ENCODE results near the gene CDC42BPA.

The CDC42BPA gene

GRCh38 chr1:226995365-226996332, 322.6 kb downstream of the CDC42BPA start:
- no peak for DNase-seq (ENCODE audit: low read depth, low spot score)

GRCh38 chr1:226994586-226995364, 323.5 kb downstream of the CDC42BPA start:
- no peak for DNase-seq (ENCODE audit: low read depth, low spot score)

- DNase-seq (ENCODE audit: low read depth, low spot score), result no peak
Observed at GRCh38 chr1:226993814-226994585, 324.3 kb downstream of the CDC42BPA start.

GRCh38 chr1:226991920-226992319, 326.4 kb downstream of the CDC42BPA start:
- DNase-seq (ENCODE audit: low read depth, low spot score), result no peak

DNA sequence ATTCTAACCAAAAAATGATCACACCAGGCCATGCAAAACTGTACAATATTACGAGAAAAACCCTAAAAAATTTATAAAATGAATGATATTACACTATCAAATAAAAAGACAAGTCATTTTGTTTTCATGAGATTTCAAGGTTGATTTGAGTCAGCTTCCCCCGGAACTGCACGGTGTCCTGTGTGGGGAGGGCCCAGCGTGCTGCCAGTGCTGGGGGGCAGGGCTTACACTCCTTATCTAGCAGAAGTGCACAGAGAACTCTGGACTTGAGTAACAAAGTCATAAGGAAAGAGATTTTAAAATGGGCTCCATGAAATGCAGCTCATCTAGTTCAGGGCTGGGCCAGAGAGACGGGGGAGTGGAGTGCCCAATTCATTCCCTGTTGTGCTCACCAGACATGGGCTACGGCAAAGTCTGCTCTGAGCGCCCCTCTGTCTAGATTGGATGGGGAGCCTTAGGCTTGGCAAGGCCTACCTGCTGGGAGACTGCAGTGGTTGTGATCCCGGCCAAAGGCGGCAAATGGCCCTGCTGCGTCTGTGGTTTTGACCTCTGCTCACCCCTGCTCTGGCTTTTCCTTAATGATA, 328.1 kb downstream of the CDC42BPA start:
- no peak for DNase-seq (ENCODE audit: low read depth, low spot score)

- no peak for DNase-seq (ENCODE audit: low read depth, low spot score)
Observed at GRCh38 chr1:226989085-226989920, 329.0 kb downstream of the CDC42BPA start.

- DNase-seq (ENCODE audit: low read depth, low spot score), result no peak
Observed at GRCh38 chr1:226988334-226988666, 330.0 kb downstream of the CDC42BPA start.

DNA sequence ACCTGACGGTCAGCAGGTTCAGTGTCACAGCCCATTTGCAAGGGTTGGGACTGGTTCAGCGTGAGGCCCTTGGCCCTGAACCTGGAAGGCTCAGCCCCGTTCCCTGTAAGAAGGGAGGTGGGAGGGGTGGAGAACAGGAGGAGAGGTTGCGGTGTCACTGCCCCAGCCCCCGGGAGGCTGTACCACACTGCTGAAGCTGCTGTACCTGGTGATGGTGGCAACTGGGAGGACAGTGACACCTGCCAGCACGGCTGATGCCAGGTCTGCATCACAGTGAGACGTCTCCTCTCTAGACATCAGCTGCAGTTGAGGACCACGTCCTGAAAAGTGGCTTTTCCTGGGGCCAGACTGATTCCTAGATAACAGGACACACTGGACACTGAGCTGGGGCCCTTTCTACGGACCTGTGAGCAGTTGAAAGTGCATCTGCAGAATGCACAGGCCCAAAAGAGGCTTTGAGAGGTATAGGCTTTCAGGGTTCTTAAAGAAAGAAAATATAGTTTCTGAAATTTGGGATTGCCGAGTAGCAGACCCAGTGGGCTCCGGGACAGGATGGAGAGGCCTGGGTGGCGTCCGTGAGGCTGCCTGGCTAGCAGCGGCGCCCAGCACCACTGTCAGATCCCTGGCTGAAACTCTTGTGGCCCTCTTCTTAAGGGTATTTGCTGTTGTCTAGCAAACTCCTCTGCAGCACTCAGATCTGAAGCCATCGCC, 330.5 kb downstream of the CDC42BPA start:
- no peak for DNase-seq (ENCODE audit: low read depth, low spot score)

DNA sequence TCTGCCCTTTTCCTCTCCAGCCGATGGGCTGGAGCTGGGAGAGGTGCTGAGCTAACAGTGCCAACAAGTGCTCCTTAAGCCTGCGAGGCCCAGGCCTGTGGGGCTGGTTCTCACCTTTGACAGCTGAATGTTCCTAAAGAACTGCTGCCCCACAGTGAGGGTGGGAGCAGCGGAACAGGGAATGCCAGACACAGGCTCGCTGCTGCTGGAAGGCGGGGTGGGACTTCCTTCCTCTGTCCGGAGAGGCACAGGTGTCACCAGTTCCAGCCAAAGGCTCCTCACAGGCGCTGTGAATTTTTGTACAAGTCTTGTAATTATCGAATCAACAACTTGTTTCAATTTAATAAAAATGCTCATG, 331.1 kb downstream of the CDC42BPA start:
- DNase-seq (ENCODE audit: low read depth, low spot score), result no peak

GRCh38 chr1:226986496-226987178, 331.7 kb downstream of the CDC42BPA start:
- DNase-seq (ENCODE audit: low read depth, low spot score), result no peak

- no peak for DNase-seq (ENCODE audit: low read depth, low spot score)
Observed at GRCh38 chr1:226985839-226986463, 332.3 kb downstream of the CDC42BPA start.

GRCh38 chr1:226985239-226985838, 333.0 kb downstream of the CDC42BPA start:
- DNase-seq (ENCODE audit: low read depth, low spot score), result no peak

DNA sequence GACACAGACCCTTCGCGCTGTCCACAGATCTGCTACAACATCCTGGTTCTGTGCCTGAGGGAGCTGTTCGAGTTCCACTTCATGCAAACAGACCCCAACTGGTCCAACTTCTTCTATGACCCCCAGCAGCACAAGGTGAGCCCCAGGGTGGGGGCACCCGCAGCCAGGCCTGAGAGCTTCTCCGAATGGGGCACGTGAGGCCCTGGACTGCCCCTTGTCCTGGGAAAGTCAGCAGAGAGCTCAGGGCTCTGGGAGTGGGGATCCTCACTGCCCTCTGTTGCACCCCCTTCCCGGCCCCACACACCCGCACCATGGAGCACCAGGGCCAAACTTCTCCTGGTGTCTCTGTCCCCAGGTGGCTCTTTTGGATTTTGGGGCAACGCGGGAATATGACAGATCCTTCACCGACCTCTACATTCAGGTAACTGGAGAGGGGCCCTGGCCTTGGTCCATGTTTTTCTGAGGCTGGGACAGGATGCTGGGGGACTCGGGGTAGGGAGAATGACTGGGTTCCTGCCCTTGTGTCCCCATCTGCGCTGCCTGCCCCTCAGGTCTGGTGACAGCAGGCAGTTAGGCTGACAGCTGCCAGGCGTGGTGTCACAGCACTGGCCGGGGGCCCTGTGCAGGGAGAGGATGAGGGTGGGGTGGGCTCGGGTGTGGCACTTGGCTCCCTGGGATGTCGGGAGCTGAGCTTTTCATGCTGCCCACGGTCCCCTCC, 333.6 kb downstream of the CDC42BPA start:
- DNase-seq (ENCODE audit: low read depth, low spot score), result no peak

DNA sequence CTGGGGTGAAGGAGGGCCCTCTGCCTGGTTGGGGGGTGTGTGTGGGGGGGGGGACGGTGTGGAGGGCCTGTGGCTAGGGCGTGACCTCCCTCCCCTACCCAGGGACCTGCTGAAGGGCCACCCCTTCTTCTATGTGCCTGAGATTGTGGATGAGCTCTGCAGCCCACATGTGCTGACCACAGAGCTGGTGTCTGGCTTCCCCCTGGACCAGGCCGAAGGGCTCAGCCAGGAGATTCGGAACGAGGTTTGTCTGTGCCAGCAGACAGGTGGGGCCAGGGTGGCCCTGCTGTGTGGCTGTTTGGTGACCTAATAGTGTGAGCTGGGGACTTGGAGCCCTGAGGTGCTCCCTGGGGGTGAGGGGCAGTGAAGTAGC, 334.3 kb downstream of the CDC42BPA start:
- no peak for DNase-seq (ENCODE audit: low read depth, low spot score)

- DNase-seq (ENCODE audit: low read depth, low spot score), result no peak
Observed at GRCh38 chr1:226983247-226983991, 334.9 kb downstream of the CDC42BPA start.

DNA sequence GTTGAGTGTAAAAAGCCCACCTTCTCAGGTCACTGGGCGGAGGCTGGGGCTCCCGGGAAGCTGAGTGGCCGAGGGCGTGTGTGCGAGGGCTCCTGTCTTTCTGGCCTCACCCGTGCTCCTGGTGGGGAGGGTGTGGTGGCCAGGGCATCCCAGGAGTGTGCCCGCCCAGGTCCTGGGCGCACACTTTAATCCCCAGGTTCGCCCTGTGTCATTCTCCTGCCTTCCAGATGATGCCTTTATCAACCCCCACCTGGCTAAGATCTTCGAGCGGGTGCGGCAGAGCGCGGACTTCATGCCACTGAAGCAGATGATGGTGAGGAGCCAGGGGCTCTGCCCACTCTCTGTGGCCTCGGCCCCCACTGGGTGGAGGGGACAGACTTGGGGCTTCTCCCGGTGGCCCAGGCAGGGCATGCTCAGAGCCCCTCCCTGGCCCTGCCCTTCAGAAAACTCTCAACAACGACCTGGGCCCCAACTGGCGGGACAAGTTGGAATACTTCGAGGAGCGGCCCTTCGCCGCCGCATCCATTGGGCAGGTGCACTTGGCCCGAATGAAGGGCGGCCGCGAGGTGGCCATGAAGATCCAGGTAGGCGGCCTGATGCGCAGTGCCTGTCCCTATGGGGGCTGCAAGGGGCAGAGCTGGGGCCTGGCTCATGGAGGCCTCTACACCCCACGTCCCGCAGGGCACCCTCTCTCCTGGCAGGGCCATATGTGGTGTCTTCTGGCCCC, 335.7 kb downstream of the CDC42BPA start:
- DNase-seq (ENCODE audit: low read depth, low spot score), result no peak

DNA sequence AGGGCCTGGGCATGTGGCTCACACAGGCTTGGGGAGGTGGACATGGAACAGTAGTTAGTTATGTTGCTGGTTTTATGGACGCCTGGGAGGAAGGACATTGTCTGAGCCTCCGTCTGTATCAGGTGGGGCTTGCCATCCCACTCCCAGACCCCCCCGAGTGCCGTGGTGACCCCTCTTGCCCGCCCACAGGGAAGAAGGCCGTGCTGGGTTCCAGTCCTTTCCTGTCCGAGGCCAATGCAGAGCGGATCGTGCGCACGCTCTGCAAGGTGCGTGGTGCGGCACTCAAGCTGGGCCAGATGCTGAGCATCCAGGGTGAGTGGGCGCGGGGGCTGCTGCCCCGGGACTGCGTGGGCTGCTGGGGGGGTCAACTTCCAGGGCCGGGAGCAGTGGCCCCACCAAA, 336.5 kb downstream of the CDC42BPA start:
- DNase-seq (ENCODE audit: low read depth, low spot score), result no peak

Measured in brain pericyte (primary cell).